K562 (cell line): ENCODE data around the gene GMDS. TPM values are rescaled to one million over a fixed set of nuclear protein-coding genes. Genes with fewer than 3 reads are reported as not detected.

Experiments
- ATAC-seq: fragments of 200-7000 bp; cut with Tn5 transposase; 3 replicates; pipeline ENCODE4 v1.9.1; 2020; ENCODE audit warnings: moderate library complexity
- BruUV-seq: library from RNA; stranded (reverse); fragments of 400-500 nt; replicated peaks from 2 replicates; lab custom pipeline; 2021; lab: Mats Ljungman, UMichigan
- CTCF ChIA-PET: fragments of 300-600 bp; formaldehyde crosslinking; extraction: SDS; loops from one replicate; lab custom pipeline; 2021; ENCODE audit warnings: low intra/inter-chr PET ratio; lab: Yijun Ruan, JAX
- POLR2A ChIA-PET: fragments of 300-600, 350-650 bp; sonication (Branson Sonifier 250); formaldehyde crosslinking; extraction: SDS; loops from one replicate; lab custom pipeline; 2021; ENCODE audit warnings: antibody characterized with exemption, inconsistent platforms; lab: Yijun Ruan, JAX
- DNase-seq, 4 experiments: peaks; one replicate each; pipeline versions ENCODE4 v3.0.0 to v3.0.0-alpha.2; 2011 to 2018; ENCODE audit warnings: low spot score in 3 of 4, mixed read lengths in 3 of 4; ENCODE audit errors: extremely low read depth in 1 of 4
- FAIRE-seq: peaks from 2 replicates; lab custom pipeline; 2011; peaks lifted over from hg19 to GRCh38; lab: Jason Lieb, UNC
- H2AFZ ChIP-seq: 2 replicates; pipeline ENCODE4 v1.6.0; 2011; ENCODE audit warnings: low read depth, low read length, control low read depth, inconsistent platforms
- H3K27ac ChIP-seq: fragments of 200-600 bp; 3 replicates; pipeline ENCODE4 v1.8.0; 2011; ENCODE audit warnings: low read depth, mild to moderate bottlenecking, control low read depth, inconsistent platforms, low read length, moderate library complexity, mixed read lengths; ENCODE audit errors: extremely low read depth
- H3K27me3 ChIP-seq, 2 experiments: fragments of 300-600 bp in 1 of 2; 2 replicates in 1 of 2; 3 replicates in 1 of 2; pipeline versions ENCODE4 v1.6.0 to v1.8.0; 2011; ENCODE audit warnings: inconsistent platforms in 2 of 2, low read length in 2 of 2, mild to moderate bottlenecking in 1 of 2, mixed read lengths in 1 of 2, moderate library complexity in 1 of 2; ENCODE audit not compliant: control insufficient read depth in 2 of 2, insufficient read depth in 2 of 2
- H3K36me3 ChIP-seq: fragments of 300-600 bp; 3 replicates; pipeline ENCODE4 v1.8.0; 2011; ENCODE audit warnings: mild to moderate bottlenecking, low read length, inconsistent platforms; ENCODE audit not compliant: control insufficient read depth, insufficient read depth
- H3K4me1 ChIP-seq, 2 experiments: fragments of 200-600 bp in 1 of 2; replicated peaks in 1 of 2; 2 replicates in 1 of 2; 3 replicates in 1 of 2; pipeline versions ENCODE4 v1.5.1 to v1.8.0; 2011; ENCODE audit warnings: inconsistent platforms in 2 of 2, low read length in 2 of 2, mild to moderate bottlenecking in 1 of 2, mixed read lengths in 1 of 2, moderate library complexity in 1 of 2; ENCODE audit not compliant: control insufficient read depth in 2 of 2, insufficient read depth in 2 of 2
- H3K4me2 ChIP-seq: 2 replicates; pipeline ENCODE4 v1.6.1; 2011; ENCODE audit warnings: low read length, control low read depth, inconsistent platforms, mixed read lengths; ENCODE audit not compliant: insufficient read depth
- H3K4me3 ChIP-seq: fragments of 200-600 bp; sonication (generic), shearing (Covaris generic); 2 replicates; pipeline ENCODE4 v1.5.1; 2016; ENCODE audit warnings: control low read depth, inconsistent platforms
- H3K79me2 ChIP-seq: fragments of 200-600 bp; 3 replicates; pipeline ENCODE4 v1.8.0; 2011; ENCODE audit warnings: low read length, inconsistent platforms; ENCODE audit not compliant: control insufficient read depth, insufficient read depth
- H3K9ac ChIP-seq, 2 experiments: 2 replicates each; pipeline versions ENCODE4 v1.6.0 to v1.6.1; 2011; ENCODE audit warnings: low read depth in 2 of 2, low read length in 2 of 2, control low read depth in 1 of 2, inconsistent platforms in 1 of 2, mild to moderate bottlenecking in 1 of 2, mixed read lengths in 1 of 2; ENCODE audit not compliant: insufficient read depth in 1 of 2
- H3K9me1 ChIP-seq: one replicate; pipeline ENCODE4 v1.6.0; 2011; ENCODE audit warnings: inconsistent platforms, mild to moderate bottlenecking, low read length, moderate library complexity; ENCODE audit not compliant: control insufficient read depth, insufficient read depth
- H3K9me3 ChIP-seq: replicated peaks from 2 replicates; pipeline ENCODE4 v1.5.1; 2011; ENCODE audit warnings: low read depth, low read length, inconsistent platforms; ENCODE audit not compliant: control insufficient read depth, insufficient read depth
- H4K20me1 ChIP-seq: replicated peaks from 2 replicates; pipeline ENCODE4 v1.6.1; 2011; ENCODE audit warnings: low read length, inconsistent platforms, mixed read lengths; ENCODE audit not compliant: control insufficient read depth, insufficient read depth
- FOXK1 ChIP-seq: sonication (generic); formaldehyde crosslinking; IDR thresholded peaks from 2 replicates; pipeline ENCODE4 v1.8.0; 2022; ENCODE audit warnings: missing genetic modification reagents, mild to moderate bottlenecking, borderline replicate concordance
- HMG20A ChIP-seq: fragments of 450-650 bp; formaldehyde crosslinking; conservative IDR thresholded peaks from 2 replicates; pipeline ENCODE4 v1.4.0; 2020; ENCODE audit warnings: mild to moderate bottlenecking, mixed read lengths
- HSF4 ChIP-seq: fragments of 250-450 bp; sonication (Bioruptor Pico); IDR thresholded peaks from 2 replicates; pipeline ENCODE4 v2.1.2; 2022; ENCODE audit warnings: mild to moderate bottlenecking, moderate library complexity, borderline replicate concordance
- IFI16 ChIP-seq: fragments of 250-450 bp; sonication (Bioruptor Pico); IDR thresholded peaks from 2 replicates; pipeline ENCODE4 v2.1.2; 2022; ENCODE audit warnings: mild to moderate bottlenecking, inconsistent platforms
- KDM4B ChIP-seq, 2 experiments: fragments of 450-650 bp in 1 of 2; sonication (generic) in 1 of 2; IDR thresholded peaks; 2 replicates each; pipeline ENCODE4 v1.6.1; 2016 to 2017; ENCODE audit warnings: borderline replicate concordance in 2 of 2, antibody characterized with exemption in 1 of 2, low read depth in 1 of 2, mild to moderate bottlenecking in 1 of 2
- MCM2 ChIP-seq: fragments of 450-650 bp; IDR thresholded peaks from 2 replicates; pipeline ENCODE4 v1.6.1; 2017; ENCODE audit warnings: low read depth, mild to moderate bottlenecking
- MTF1 ChIP-seq: fragments of 250-450 bp; sonication (Bioruptor Pico); IDR thresholded peaks from 2 replicates; pipeline ENCODE4 v1.9.0; 2021; ENCODE audit warnings: moderate library complexity, mild to moderate bottlenecking, inconsistent platforms, borderline replicate concordance
- SP1 ChIP-seq: sonication (generic); formaldehyde crosslinking; IDR thresholded peaks from 2 replicates; pipeline ENCODE4 v1.8.1; 2022; ENCODE audit warnings: mild to moderate bottlenecking, missing genetic modification reagents
- XRCC3 ChIP-seq: fragments of 450-650 bp; IDR thresholded peaks from 2 replicates; pipeline ENCODE4 v1.6.1; 2017; ENCODE audit warnings: mild to moderate bottlenecking, moderate library complexity
- ZBED1 ChIP-seq: IDR thresholded peaks from 2 replicates; pipeline ENCODE4 v1.6.1; 2014
- ZFX ChIP-seq: sonication (generic); formaldehyde crosslinking; IDR thresholded peaks from 2 replicates; pipeline ENCODE4 v1.8.0; 2022; ENCODE audit warnings: mild to moderate bottlenecking, missing genetic modification reagents, moderate library complexity
- ZNF551 ChIP-seq: fragments of 250-450 bp; sonication (Bioruptor Pico); IDR thresholded peaks from 2 replicates; pipeline ENCODE4 v1.5.0; 2021; ENCODE audit warnings: mild to moderate bottlenecking, moderate library complexity
- ZNF75A ChIP-seq: fragments of 450-650 bp; formaldehyde crosslinking; IDR thresholded peaks from 2 replicates; pipeline ENCODE4 v1.4.0; 2020; ENCODE audit warnings: mild to moderate bottlenecking
- WGBS: fragments of 100-300 bp; shearing (Covaris generic); methylation state at CpG from one replicate; pipeline ENCODE4 v1.1.6; 2016; ENCODE audit warnings: low coverage, mixed read lengths; ENCODE audit not compliant: insufficient coverage; ENCODE audit errors: missing lambda C conversion rate; 5-methylcytosine and 5-hydroxymethylcytosine counted together
- in situ Hi-C: fragments of 300-500 bp; cut with MboI; formaldehyde crosslinking; loops from 4 replicates; pipeline ENCODE4 v1.15.0; 2018; ENCODE audit warnings: inconsistent platforms, mixed read lengths
- intact Hi-C: fragments of 100-400 bp; cut with micrococcal nuclease; formaldehyde crosslinking; loops from 2 replicates; pipeline ENCODE4 v1.14.2; 2022
- polyA plus RNA-seq, 8 experiments: library from polyadenylated mRNA; depleted of rRNA in 4 of 8; stranded (reverse) in 5 of 8; unstranded in 3 of 8; fragments of >200 nt; fragmentation: Nextera tagmentation in 2 of 8; fragmentation: Illumina TruSeq in 1 of 8; extraction: Ambion mirVana in 2 of 8; extraction: Trizol in 1 of 8; gene quantifications; 2 replicates each; pipeline versions ENCODE4 v1.2.1 to v1.2.3, GENCODE V29; 2011 to 2014; ENCODE audit warnings: inconsistent platforms in 1 of 8, missing spikeins in 1 of 8
- total RNA-seq, 7 experiments: library from RNA; depleted of rRNA in 6 of 7; stranded (reverse); fragments of >200 nt in 6 of 7; fragmentation: Illumina TruSeq in 2 of 7; extraction: Trizol in 2 of 7; gene quantifications; 2 replicates each; pipeline versions ENCODE4 v1.2.1 to v1.2.3, GENCODE V29; 2011 to 2021; ENCODE audit warnings: low replicate concordance in 1 of 7
- TF ChIP-seq, protein P1 (sequence below): sonication (generic); formaldehyde crosslinking; IDR thresholded peaks from 2 replicates; pipeline ENCODE4 v1.8.1; 2023; ENCODE audit warnings: missing genetic modification reagents, mild to moderate bottlenecking, borderline replicate concordance
- TF ChIP-seq, protein P2 (sequence below): fragments of 200-800 bp; sonication (Bioruptor generic); IDR thresholded peaks from 2 replicates; pipeline ENCODE4 v1.6.1; 2016; ENCODE audit warnings: missing genetic modification characterization, missing compliant biosample characterization

The GMDS gene
- total and polyA plus RNA-seq, 9 of the 15 experiments (the other 6 are each of a cell fraction or from before 2014, with no cell fraction given): 0.48 to 31.8 (median 13.4) TPM

DNA sequence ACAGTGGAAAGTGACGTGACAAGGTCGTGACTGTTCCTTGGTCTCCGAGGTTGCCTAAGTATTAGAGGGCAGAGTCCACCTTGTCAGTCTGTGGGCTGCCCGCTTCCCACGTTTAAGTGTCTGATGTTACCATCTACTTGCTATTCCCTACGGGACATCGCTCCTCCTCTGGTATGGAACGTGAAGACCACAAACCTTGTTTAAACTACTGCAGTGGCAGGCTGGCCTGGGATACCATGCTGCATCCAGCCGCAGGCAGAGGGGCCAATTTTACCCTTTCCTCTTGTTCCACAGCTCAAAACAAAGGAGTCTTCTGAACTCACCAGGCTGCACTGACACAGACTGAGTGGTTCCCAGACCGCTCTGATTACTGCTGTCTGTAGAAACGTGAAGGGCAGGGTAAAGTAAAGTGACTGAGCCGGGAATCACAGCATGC, 359.8 kb downstream of the GMDS start:
- no peaks in the 10 kb centered on the region for H3K79me2 ChIP-seq
- H3K9me3 ChIP-seq: no peaks in the 10 kb centered on the region
- WGBS: 5% methylated on average over 12 of the region's 12 CpGs
- no peaks in the 10 kb centered on the region for H3K36me3 ChIP-seq
- no peaks in the 10 kb centered on the region for H3K4me1 ChIP-seq
- intact Hi-C loops (no loop called here), in situ Hi-C loops (no loop called here)
- no peak overlapping the region for H3K4me3 ChIP-seq
- no peak for DNase-seq
- H4K20me1 ChIP-seq: no peaks in the 10 kb centered on the region
- POLR2A ChIA-PET: no interaction called here
- FAIRE-seq: no peak
- ATAC-seq: no peak
- CTCF ChIA-PET: no interaction called here
- H3K9ac ChIP-seq: no peak overlapping the region
- no peaks in the 10 kb centered on the region for H3K9me1 ChIP-seq
- no peak overlapping the region for H2AFZ ChIP-seq
- H3K4me2 ChIP-seq: no peak overlapping the region
- no peak overlapping the region for H3K27ac ChIP-seq
- BruUV-seq: no TSS peak
- peaks cover 0 to 5% of the 10 kb centered on the region in 2 experiments for H3K27me3 ChIP-seq
- TF ChIP-seq, protein P1, sequence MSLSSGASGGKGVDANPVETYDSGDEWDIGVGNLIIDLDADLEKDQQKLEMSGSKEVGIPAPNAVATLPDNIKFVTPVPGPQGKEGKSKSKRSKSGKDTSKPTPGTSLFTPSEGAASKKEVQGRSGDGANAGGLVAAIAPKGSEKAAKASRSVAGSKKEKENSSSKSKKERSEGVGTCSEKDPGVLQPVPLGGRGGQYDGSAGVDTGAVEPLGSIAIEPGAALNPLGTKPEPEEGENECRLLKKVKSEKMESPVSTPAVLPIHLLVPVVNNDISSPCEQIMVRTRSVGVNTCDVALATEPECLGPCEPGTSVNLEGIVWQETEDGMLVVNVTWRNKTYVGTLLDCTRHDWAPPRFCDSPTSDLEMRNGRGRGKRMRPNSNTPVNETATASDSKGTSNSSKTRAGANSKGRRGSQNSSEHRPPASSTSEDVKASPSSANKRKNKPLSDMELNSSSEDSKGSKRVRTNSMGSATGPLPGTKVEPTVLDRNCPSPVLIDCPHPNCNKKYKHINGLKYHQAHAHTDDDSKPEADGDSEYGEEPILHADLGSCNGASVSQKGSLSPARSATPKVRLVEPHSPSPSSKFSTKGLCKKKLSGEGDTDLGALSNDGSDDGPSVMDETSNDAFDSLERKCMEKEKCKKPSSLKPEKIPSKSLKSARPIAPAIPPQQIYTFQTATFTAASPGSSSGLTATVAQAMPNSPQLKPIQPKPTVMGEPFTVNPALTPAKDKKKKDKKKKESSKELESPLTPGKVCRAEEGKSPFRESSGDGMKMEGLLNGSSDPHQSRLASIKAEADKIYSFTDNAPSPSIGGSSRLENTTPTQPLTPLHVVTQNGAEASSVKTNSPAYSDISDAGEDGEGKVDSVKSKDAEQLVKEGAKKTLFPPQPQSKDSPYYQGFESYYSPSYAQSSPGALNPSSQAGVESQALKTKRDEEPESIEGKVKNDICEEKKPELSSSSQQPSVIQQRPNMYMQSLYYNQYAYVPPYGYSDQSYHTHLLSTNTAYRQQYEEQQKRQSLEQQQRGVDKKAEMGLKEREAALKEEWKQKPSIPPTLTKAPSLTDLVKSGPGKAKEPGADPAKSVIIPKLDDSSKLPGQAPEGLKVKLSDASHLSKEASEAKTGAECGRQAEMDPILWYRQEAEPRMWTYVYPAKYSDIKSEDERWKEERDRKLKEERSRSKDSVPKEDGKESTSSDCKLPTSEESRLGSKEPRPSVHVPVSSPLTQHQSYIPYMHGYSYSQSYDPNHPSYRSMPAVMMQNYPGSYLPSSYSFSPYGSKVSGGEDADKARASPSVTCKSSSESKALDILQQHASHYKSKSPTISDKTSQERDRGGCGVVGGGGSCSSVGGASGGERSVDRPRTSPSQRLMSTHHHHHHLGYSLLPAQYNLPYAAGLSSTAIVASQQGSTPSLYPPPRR: no peak
- TF ChIP-seq KDM4B (IDR thresholded peaks at IDR 0.05; ENCODE audit: borderline replicate concordance in 2 of 2, low read depth in 1 of 2) (no peak), MTF1 (CRISPR knock-in tag) (no peak), XRCC3 (no peak), MCM2 (no peak), FOXK1 (CRISPR knock-in tag) (no peak), HSF4 (CRISPR knock-in tag) (no peak), ZNF551 (CRISPR knock-in tag) (no peak), ZNF75A (no peak), ZFX (CRISPR knock-in tag) (no peak), HMG20A (CRISPR knock-in tag) (no peak), ZBED1 (no peak), SP1 (CRISPR knock-in tag) (no peak), IFI16 (CRISPR knock-in tag) (no peak)
- TF ChIP-seq, protein P2, sequence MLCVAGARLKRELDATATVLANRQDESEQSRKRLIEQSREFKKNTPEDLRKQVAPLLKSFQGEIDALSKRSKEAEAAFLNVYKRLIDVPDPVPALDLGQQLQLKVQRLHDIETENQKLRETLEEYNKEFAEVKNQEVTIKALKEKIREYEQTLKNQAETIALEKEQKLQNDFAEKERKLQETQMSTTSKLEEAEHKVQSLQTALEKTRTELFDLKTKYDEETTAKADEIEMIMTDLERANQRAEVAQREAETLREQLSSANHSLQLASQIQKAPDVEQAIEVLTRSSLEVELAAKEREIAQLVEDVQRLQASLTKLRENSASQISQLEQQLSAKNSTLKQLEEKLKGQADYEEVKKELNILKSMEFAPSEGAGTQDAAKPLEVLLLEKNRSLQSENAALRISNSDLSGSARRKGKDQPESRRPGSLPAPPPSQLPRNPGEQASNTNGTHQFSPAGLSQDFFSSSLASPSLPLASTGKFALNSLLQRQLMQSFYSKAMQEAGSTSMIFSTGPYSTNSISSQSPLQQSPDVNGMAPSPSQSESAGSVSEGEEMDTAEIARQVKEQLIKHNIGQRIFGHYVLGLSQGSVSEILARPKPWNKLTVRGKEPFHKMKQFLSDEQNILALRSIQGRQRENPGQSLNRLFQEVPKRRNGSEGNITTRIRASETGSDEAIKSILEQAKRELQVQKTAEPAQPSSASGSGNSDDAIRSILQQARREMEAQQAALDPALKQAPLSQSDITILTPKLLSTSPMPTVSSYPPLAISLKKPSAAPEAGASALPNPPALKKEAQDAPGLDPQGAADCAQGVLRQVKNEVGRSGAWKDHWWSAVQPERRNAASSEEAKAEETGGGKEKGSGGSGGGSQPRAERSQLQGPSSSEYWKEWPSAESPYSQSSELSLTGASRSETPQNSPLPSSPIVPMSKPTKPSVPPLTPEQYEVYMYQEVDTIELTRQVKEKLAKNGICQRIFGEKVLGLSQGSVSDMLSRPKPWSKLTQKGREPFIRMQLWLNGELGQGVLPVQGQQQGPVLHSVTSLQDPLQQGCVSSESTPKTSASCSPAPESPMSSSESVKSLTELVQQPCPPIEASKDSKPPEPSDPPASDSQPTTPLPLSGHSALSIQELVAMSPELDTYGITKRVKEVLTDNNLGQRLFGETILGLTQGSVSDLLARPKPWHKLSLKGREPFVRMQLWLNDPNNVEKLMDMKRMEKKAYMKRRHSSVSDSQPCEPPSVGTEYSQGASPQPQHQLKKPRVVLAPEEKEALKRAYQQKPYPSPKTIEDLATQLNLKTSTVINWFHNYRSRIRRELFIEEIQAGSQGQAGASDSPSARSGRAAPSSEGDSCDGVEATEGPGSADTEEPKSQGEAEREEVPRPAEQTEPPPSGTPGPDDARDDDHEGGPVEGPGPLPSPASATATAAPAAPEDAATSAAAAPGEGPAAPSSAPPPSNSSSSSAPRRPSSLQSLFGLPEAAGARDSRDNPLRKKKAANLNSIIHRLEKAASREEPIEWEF (CRISPR knock-in tag): no peak
